Stimulated activated CD8-positive, alpha-beta memory T cell treated with anti-CD3 and anti-CD28 coated beads, Interleukin-15, amount 100 ng/mL, for 4 hours (primary cell): ENCODE results near the gene PRIM2.
"Not testable (repeated sequence)": the region's sequence is repeated elsewhere in the genome, so short reads cannot be mapped to it uniquely, and the experiment has no call there.

ENCODE experiments used
- DNase-seq, 2 donors: peaks; one replicate each; pipeline ENCODE4 v3.0.0-alpha.2; 2020; ENCODE audit warnings: low read depth in 2 of 2

Gene PRIM2, protein sequence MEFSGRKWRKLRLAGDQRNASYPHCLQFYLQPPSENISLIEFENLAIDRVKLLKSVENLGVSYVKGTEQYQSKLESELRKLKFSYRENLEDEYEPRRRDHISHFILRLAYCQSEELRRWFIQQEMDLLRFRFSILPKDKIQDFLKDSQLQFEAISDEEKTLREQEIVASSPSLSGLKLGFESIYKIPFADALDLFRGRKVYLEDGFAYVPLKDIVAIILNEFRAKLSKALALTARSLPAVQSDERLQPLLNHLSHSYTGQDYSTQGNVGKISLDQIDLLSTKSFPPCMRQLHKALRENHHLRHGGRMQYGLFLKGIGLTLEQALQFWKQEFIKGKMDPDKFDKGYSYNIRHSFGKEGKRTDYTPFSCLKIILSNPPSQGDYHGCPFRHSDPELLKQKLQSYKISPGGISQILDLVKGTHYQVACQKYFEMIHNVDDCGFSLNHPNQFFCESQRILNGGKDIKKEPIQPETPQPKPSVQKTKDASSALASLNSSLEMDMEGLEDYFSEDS

DNA sequence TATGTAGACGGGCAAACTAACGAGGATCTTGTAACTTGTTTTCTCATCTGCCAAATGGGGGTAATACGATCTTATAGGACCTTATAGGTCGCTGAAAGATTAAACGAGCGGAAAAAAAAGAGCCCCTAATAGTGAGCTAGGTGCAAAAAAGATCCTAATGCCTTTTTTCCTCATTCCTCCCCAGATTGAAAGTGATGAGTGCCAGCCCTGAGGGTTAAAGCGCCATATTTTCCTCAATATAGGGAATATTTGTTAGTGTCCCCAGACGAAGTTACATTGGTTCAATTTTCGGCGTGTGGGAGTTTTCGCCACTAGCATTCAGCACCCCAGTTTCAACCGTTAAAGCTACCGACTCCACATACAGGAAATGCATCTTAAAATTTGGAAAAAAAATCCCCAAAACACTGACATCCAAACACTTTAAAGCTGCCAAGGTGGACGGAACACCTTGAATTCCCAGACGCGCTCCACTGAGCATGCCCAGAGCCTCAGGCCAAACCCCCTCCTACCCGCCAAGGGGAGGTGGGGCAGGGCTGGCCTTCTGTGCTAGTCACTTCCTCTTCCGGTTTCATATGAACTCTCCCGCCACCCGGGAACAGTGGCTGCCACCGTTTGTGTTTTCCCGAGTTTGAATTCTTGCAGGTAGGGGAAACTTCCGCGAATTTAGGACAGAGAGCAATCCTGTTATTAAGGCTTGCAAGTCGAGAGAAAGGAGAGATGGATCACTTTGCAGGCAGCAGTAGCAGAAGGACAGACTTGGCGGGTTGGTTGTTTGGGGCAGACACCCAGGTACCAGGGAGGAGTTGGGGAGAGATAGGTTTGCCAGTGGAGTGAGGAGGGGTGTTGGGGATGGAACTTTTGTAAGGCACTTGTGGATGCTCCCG lies at the start of gene PRIM2:
Gene PRIM2 (plus strand): TSS at position 571 of the 884 bp plus-strand sequence. CDS start 816 bp downstream, outside the sequence.
- peak; percentile 68 to 73 for DNase-seq

DNA sequence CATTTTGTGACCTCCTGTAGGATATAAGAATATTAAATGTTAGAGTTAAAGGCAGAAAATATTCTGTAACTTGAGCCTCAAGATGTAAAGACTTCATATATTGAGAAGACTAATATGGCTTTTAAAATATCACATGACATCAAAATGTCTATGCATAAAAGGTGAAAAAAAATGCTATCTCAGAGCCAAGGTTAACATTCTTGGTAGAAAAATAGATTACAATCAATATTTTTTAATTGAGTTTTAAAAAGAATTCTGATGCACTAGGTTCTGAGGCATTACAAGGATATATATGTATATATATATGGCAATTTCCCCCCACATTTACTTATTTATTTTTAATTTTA lies 49.2 kb upstream of the PRIM2 start:
- no peak for DNase-seq

DNA sequence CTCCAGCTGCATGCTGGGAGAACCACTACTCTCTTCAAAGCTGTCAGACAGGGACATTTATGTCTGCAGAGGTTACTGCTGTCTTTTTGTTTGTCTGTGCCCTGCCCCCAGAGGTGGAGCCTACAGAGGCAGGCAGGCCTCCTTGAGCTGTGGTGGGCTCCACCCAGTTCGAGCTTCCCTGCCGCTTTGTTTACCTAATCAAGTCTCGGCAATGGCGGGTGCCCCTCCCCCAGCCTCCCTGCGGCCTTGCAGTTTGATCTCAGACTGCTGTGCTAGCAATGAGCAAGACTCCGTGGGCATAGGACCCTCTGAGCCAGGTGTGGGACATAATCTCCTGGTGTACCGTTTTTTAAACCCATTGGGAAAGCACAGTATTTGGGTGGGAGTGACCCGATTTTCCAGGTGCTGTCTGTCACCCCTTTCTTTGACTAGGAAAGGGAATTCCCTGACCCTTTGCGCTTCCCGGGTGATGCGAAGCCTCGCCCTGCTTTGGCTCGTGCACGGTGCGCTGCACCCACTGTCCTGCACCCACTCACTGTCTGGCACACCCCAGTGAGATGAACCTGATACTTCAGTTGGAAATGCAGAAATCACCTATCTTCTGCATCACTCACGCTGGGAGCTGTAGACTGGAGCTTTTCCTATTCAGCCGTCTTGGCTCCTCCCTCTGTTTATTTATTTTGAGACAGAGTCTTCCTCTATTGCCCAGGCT lies 43.2 kb upstream of the PRIM2 start:
- not testable (repeated sequence) for DNase-seq

- no peak for DNase-seq
Measured at GRCh38 chr6:57275384-57275783, 42.0 kb upstream of the PRIM2 start.

GRCh38 chr6:57276946-57277345 lies 40.5 kb upstream of the PRIM2 start:
- DNase-seq: no peak

DNA sequence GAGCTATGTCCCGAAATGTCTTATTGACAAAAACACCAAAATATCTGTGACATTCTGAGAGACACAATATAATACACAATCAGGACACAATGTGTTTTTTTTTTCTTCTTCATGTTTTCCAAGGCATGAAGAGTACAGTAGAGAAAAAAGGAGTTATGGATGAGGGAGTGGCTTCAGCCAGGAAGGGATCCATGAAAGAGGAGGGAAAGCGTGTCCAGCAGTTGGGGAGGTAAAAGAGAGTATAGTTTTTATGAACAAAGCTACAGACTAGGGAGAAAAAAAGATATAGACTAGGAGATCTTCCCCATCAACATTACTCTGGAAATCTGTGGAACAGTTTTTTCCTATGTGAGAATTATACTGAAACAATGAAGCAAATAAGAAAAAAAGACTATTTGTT lies 38.9 kb upstream of the PRIM2 start:
- no peak for DNase-seq

DNA sequence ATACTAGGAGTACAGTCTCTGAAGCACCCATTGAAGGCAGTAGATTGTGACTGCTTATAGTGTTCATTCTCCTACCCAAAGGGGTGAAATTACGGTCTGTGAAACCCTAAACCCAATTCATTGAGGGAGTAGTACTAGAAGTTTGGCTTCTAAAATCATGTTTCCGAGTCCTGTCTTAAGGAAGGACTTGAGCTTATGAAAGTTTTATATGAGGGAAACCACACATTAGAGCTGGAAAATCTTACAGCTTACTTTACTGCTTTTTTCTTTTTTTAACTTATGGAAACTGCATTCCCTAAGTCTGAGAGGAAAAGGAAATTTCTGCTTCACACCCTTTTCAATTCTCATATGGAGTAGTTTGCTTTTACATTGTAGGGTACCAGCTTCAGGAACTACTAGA lies 38.4 kb upstream of the PRIM2 start:
- DNase-seq: no peak

DNA sequence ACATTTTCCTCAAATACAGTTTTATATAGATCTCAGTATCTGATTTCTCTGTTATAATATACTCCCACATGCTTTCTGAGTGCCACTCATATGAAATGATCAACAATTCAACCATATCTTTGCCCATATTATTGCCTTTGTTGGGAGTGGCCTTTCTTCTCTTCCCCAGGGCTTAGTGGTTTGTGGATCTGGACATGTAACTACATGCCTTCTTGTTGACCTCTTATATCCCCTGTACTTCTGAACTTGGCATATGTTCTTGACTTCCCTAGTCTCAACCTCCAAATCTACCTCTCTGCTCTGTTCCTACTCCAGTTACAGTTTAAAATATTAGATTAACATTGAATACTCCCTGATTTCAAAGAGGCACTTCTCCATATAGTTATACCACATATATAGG lies 34.3 kb upstream of the PRIM2 start:
- no peak for DNase-seq

- DNase-seq: no peak
Measured at GRCh38 chr6:57283911-57284455, 33.4 kb upstream of the PRIM2 start.

GRCh38 chr6:57288136-57288535 lies 29.3 kb upstream of the PRIM2 start:
- DNase-seq: not testable (repeated sequence)

- not testable (repeated sequence) for DNase-seq
Measured at GRCh38 chr6:57293472-57293871, 24.0 kb upstream of the PRIM2 start.

DNA sequence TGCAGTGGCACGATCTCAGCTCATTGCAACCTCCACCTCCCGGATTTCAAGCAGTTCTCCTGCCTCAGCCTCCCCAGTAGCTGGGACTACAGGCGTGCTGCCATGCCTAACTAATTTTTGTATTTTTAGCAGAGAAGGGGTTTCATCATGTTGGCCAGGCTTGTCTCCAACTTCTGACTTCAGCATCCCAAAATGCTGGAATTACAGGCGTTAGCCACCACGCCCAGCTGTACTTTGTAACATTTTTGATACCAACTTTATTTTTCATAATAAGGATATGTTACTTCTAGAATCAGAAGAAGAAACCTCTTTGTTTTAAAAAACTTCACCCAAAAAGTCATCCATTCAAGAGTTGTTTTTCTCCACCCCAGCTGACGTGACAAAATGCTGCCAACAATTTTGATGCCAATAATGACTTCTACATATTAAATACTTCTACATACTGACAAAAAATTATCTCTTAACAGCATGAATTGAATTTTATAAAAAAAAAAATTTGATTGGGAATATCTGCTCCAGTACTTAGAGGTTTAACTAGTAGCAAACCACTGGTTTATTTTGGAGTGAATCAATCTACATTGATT lies 22.5 kb upstream of the PRIM2 start:
- no peak for DNase-seq

- DNase-seq: no peak
Measured at GRCh38 chr6:57297505-57297904, 19.9 kb upstream of the PRIM2 start.

DNA sequence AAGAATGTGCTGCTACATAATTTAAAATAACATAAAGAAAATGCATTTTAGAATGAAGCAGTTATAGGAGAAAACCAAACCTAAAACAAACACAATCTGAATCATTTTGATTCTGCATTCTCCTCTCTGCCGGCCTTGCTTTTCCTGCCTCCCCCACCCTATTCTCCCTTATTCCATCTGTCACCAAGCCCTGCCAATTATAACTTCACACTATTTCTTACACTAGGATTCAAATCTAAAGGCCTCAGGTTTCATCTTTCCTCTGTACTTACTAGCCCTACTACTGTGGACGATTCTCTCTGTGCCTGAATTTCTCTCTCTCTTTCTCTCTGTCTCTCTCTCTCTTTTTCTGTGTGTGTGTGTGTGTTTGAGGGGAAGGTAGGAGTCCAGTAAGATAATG lies 18.7 kb upstream of the PRIM2 start:
- no peak for DNase-seq

DNA sequence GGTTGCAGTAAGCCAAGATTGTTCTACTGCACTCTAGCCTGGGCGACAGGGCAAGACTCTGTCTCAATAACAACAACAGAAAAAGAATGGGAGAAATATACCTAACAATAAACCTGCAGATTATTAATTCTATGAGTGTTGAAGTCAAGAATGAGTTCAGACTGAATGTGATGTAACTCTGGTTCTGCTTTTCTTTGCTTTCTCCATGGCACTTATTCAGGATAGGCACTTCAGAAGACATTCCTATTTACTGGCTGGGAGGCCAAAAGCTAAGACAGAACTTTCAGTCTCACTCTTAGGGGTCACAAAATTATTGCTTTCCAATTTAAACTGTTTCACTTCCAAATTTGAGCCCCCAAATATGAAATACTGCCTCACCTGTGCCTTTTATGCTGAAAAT lies 15.7 kb upstream of the PRIM2 start:
- no peak for DNase-seq

DNA sequence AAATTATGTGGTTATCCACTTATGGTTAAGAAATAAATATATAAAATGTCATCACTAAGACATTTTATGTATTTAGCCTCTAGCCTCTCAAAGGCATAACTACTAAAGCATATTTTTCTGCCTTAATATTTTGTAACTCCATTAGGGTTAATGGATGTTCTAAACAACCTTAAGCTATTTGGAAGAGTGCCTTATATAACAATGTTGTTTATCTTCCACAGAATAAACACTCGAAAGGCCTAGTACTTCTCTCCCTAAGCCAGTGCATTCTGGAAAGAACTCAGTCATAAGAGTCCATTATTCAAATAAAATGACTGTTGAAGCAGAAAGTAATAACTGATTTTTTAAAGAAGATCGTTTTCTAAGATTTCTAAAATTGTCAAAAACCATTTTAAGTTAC lies 15.0 kb upstream of the PRIM2 start:
- no peak for DNase-seq

DNA sequence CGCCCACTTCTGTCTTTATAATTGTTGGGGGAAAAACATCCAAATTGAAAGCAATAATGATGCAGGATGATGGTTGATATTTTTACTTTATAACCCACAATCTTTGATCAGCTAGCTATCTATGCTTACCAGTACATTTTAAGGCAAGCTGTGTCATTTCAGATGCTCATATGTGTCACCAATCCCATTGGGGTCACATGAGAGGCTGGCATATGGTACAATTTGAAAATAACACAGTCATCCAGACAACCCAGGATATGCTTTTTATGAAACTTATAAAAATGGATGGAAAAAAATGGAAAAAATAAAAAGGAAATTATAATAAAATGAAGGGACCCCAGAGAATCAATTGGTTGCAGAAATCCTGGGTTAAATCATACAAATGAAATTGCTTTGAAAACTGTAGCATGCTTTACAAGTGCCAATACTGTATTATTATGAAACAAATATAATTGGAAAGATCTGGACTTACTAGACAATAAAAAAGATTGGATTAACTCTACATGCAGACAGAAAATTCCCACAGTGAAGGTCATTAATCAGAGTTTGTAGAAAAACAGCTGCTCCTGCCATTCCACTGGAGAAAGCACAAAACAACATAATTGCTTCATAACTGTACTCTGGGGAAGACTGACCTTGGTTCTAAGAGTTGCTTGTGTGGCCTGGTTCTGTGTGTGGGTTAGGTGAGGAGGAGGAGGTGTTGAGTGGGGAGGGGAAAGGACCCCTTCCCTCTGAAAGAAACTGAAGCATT lies 13.3 kb upstream of the PRIM2 start:
- DNase-seq: no peak

DNA sequence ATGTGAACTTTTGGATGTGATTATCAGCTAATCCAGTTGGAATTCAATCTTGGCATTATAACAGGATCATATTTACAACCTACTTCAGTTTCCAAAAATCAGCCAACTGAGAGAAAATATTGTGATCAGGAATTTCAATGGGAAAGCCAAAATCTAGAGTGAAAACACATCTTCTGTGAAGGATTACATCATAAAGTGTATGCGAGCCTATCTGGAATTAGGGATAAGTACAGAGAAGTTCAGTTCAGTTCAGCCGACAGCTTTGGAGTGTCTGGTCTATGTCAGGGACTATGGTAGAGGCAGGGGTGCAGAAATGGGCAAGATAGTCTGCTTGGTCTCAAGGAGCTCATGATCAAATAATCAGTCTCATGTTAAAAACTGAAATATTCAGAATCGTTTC lies 12.3 kb upstream of the PRIM2 start:
- DNase-seq: no peak

DNA sequence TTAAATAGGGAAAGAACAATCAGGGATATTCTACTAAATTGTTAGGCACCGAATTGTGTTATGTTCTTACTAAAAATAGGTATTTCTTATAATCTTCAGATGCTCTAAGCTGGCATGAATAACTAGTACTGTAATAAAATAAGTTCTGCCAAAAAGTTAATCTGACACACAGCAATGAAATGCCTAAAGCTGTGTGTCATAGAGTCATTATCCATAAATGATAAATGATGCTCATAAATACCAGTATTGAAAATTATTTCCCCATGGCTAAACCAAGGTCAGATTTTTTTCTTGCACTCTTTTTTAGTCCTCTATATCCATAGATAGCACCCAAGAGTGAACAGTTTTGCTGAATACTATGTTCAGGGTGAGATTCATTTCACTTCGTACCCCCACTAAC lies 11.7 kb upstream of the PRIM2 start:
- no peak for DNase-seq

DNA sequence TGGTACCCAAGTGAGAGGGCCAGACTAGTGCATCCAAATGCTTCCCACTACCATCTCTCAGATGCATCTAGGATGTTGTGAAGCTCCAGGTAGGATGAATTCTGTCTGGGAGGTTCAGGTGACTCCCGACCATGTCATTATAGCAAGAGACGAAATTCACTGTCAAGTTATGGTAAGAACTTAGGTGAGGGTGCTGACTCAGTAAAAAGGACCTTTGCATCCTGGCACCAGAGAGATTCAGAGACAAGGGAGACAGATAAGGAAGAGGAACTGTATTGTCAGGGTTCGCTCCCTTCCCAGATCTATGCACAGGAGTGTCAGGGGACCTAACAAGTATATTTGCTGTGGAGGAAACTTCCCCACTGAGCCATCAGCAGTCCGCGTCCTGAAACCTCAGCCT lies 11.2 kb upstream of the PRIM2 start:
- no peak for DNase-seq

- no peak for DNase-seq
Measured at GRCh38 chr6:57307850-57308249, 9.6 kb upstream of the PRIM2 start.
